Uterus (tissue), 4 donors: ENCODE data around the gene ZNF516. TPM values are rescaled to one million over a fixed set of nuclear protein-coding genes. Genes with fewer than 3 reads are reported as not detected.

Experiments used
- DNase-seq, 2 donors: peaks; one replicate each; pipeline ENCODE4 v3.0.0-alpha.2; 2019 to 2020
- H3K27ac ChIP-seq, 2 donors: fragments of 200-600 bp; sonication (generic); 1 replicate in 1 of 2; 2 replicates in 1 of 2; pipeline ENCODE4 v1.5.1; 2016 to 2018
- H3K27me3 ChIP-seq, 2 donors: fragments of 200-600 bp; sonication (generic); one replicate each; pipeline ENCODE4 v1.5.1; 2018 to 2019; ENCODE audit warnings: control low read depth in 1 of 2
- H3K36me3 ChIP-seq, 2 donors: fragments of 200-600 bp; sonication (generic); one replicate each; pipeline ENCODE4 v1.5.1; 2019; ENCODE audit warnings: control low read depth in 1 of 2
- H3K4me1 ChIP-seq, 2 donors: fragments of 200-600 bp; sonication (generic); one replicate each; pipeline ENCODE4 v1.5.1; 2018 to 2019; ENCODE audit warnings: control low read depth in 1 of 2
- H3K4me3 ChIP-seq, 2 donors: fragments of 200-600 bp; sonication (generic); 1 replicate in 1 of 2; 2 replicates in 1 of 2; pipeline ENCODE4 v1.5.1; 2018 to 2019; ENCODE audit warnings: mild to moderate bottlenecking in 1 of 2
- H3K9me3 ChIP-seq, 2 donors: fragments of 200-600 bp; sonication (generic); one replicate each; pipeline ENCODE4 v1.5.1; 2019; ENCODE audit warnings: control low read depth in 1 of 2
- POLR2A ChIP-seq, 2 donors: fragments of 450-650 bp; IDR thresholded peaks; one replicate each; pipeline ENCODE4 v1.6.1; 2016; ENCODE audit warnings: antibody characterized with exemption in 2 of 2, mild to moderate bottlenecking in 1 of 2, moderate library complexity in 1 of 2
- intact Hi-C: fragments of 100-400 bp; cut with DNase I; formaldehyde crosslinking; loops from one replicate; pipeline ENCODE4 v1.15.1; 2023; ENCODE audit warnings: low total_unique reads
- total RNA-seq, 4 donors: library from RNA; depleted of rRNA in 3 of 4; stranded (reverse); fragments of >200 nt in 3 of 4; gene quantifications; one replicate each; pipeline versions ENCODE4 v1.1.0 to v1.2.4, GENCODE V29; 2014 to 2023
- TF ChIP-seq, protein P1 (sequence below), 4 experiments: fragments of 200-600 bp in 2 of 4; fragments of 450-650 bp in 2 of 4; sonication (generic) in 2 of 4; IDR thresholded peaks; one replicate each; pipeline ENCODE4 v1.5.1; 2016 to 2019; ENCODE audit warnings: antibody characterized with exemption in 4 of 4, mild to moderate bottlenecking in 2 of 4, moderate library complexity in 1 of 4
- donor health status: DM: yes; HTN: yes; CAD: no.

ZNF516 gene
- total RNA-seq, 4 donors from 2014 or later, result 29.4 to 177 (median 65.7) TPM

DNA sequence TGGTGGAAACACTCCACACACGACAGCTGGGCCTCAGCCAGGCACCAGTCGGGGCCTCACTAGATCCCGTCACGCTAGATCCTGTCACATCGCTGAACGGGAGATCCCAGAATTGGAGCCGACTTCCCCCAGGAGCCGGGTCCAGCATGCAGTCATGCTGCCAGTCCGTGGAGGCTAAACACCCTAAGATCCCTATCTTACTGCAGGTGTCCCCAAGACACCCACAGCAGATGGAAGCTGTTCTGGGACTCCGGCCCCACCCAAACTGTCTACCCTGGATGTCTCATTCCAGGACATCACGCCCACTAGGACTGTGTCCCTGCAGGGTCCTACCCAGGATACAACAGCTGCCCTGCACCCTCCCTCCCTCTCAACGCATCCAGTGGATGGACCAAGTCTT, 23.4 kb downstream of the ZNF516 start:
- intact Hi-C loops, result no loop called here
- DNase-seq, result no peak
- Histone ChIP-seq H3K36me3 (no peaks in the 10 kb centered on the region), H3K27ac (no peak overlapping the region), H3K4me3 (no peak overlapping the region), H3K27me3 (no peaks in the 10 kb centered on the region), H3K4me1 (peaks cover 3 to 15% of the 10 kb centered on the region in 2 donors), H3K9me3 (no peaks in the 10 kb centered on the region)
- no peak for TF ChIP-seq POLR2A (IDR thresholded peaks at IDR 0.05)
- TF ChIP-seq, protein P1, sequence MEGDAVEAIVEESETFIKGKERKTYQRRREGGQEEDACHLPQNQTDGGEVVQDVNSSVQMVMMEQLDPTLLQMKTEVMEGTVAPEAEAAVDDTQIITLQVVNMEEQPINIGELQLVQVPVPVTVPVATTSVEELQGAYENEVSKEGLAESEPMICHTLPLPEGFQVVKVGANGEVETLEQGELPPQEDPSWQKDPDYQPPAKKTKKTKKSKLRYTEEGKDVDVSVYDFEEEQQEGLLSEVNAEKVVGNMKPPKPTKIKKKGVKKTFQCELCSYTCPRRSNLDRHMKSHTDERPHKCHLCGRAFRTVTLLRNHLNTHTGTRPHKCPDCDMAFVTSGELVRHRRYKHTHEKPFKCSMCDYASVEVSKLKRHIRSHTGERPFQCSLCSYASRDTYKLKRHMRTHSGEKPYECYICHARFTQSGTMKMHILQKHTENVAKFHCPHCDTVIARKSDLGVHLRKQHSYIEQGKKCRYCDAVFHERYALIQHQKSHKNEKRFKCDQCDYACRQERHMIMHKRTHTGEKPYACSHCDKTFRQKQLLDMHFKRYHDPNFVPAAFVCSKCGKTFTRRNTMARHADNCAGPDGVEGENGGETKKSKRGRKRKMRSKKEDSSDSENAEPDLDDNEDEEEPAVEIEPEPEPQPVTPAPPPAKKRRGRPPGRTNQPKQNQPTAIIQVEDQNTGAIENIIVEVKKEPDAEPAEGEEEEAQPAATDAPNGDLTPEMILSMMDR (IDR thresholded peaks at IDR 0.05), result no peak

DNA sequence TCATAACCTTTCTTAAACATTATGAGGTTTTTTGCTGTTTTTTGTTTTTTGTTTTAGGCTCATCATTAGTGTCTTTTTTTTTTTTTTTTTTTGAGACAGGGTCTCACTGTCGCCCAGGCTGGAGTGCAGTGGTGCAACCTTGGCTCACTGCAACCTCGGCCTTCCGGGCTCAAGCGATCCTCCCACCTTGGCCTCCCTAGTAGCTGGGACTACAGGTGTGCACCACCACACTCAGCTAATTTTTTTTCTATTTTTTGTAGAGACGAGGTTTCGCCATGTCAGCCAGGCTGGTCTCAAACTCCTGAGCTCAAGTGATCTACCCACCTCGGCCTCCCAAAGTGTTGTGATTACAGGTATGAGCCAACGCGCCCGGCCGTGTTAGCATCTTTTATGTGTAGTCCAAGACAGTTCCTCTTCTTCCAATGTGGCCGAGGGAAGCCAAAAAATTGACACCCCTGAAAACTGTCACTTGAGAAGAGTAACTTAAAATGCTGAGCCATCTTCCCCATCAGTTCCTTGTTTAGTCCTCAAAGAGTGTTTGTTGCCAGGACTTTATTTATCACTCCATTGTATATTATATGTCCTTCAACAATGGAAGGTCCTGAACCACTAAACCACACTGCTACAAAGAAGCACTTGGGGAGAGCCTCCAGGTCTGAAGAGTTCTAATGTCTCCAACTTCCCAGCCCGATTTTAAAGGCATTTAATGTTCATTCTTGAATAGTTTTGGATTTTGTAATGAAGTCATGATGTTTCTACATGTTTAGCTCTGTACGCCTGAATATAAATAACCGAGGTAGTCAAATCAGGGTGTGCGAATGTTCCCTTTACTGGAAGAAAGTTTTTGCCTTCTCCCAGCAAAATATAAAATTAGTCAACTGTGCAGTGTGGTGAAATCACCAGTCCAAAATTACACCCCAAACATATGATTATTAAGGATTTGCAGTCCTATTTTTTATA, 26.4 kb downstream of the ZNF516 start:
- H3K4me1 ChIP-seq, result peaks cover 9 to 10% of the 10 kb centered on the region in 2 donors
- TF ChIP-seq, protein P1 (IDR thresholded peaks at IDR 0.05), result no peak
- TF ChIP-seq POLR2A (IDR thresholded peaks at IDR 0.05), result no peak
- intact Hi-C loops, result no loop called here
- DNase-seq, result peak in 1 of 2 donors; percentile 16
- H3K27ac ChIP-seq, result peak overlapping the region in 1 of 2 donors; percentile 62
- H3K9me3 ChIP-seq, result no peaks in the 10 kb centered on the region
- H3K4me3 ChIP-seq, result no peak overlapping the region
- no peaks in the 10 kb centered on the region for H3K27me3 ChIP-seq
- H3K36me3 ChIP-seq, result no peaks in the 10 kb centered on the region

DNA sequence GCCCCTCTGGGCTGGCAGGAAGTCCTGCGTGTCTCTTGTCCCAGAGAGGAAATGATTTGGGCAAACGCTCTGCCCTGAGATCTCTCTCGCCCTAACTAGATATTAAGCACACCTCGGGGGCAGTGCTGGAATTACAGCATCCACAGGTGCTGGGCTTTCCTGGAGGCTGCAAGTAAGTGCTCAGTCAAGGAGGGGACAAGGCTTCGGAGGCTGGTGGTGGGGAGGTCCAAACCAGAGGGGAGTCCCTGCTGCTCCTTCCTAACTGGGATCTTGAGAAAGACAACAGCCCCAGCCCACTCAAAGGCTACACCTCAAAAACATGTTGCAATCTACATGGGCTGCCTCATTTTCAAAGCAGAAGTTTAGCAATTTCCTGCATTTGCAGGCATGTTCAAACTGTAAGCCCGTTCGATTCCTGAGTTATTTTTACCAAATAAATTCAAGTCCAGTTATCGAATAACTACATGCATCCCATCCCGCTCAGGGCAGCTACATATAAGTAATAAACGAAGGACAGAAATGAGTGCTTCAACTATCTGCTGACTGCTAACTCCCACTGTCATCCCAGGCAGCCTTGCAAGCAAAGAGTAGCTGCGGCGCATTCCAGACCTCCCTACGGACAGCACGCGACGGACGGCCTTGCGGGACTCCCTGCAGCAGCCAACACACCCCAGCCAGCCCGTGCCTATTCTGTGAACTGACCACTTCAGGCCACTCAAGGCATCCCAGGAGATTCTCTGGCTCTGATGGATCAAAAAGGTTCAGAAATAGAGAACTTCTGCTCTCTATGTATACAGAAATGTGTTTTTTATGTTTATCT, 27.5 kb downstream of the ZNF516 start:
- peaks cover 8 to 9% of the 10 kb centered on the region in 2 donors for H3K4me1 ChIP-seq
- intact Hi-C loops, result no loop called here
- no peaks in the 10 kb centered on the region for H3K27me3 ChIP-seq
- H3K9me3 ChIP-seq, result no peaks in the 10 kb centered on the region
- TF ChIP-seq, protein P1 (IDR thresholded peaks at IDR 0.05), result no peak
- no peak for TF ChIP-seq POLR2A (IDR thresholded peaks at IDR 0.05)
- peak overlapping the region; percentile 52 to 62 for H3K27ac ChIP-seq
- DNase-seq, result peak in 1 of 2 donors; percentile 23
- peak overlapping the region in 1 of 2 donors; percentile 13 for H3K4me3 ChIP-seq
- H3K36me3 ChIP-seq, result no peaks in the 10 kb centered on the region

DNA sequence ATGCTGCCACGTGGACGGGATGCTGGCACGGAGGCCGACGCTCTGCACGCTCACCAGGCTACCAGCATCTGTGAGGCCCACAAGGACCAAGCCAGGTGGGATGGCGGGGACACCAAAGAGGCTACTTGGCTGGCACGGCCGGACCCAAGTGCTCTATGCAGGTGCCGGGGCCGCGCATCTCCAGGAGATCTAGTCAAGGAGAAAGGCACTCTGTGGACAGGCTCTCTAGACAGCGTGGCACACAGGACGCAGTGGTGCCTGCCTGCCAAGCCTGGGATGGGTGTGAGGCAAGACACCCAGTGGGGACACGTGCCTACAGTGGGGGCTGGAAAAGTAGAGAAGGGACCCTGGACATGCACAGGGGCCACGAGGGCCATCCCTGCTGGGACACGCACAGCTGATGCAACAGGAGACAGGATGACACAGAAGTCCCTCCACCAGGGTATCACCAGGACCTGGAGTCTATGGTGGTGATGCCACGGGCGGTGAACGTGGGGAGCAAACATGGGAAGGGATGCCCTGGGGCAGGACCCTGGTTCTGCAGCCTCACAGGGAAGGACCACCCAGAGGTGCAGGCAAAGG, 28.5 kb downstream of the ZNF516 start:
- H3K4me1 ChIP-seq, result peaks cover 5 to 9% of the 10 kb centered on the region in 2 donors

More for the DNA sequence above, 28.5 kb downstream of the ZNF516 start:
- H3K27me3 ChIP-seq, result no peaks in the 10 kb centered on the region
- intact Hi-C loops, result no loop called here
- H3K4me3 ChIP-seq, result no peak overlapping the region
- H3K9me3 ChIP-seq, result no peaks in the 10 kb centered on the region
- peak in 1 of 2 donors; percentile 21 for DNase-seq
- peak overlapping the region; percentile 55 to 64 for H3K27ac ChIP-seq
- TF ChIP-seq, protein P1 (IDR thresholded peaks at IDR 0.05), result no peak
- TF ChIP-seq POLR2A (IDR thresholded peaks at IDR 0.05), result no peak
- no peaks in the 10 kb centered on the region for H3K36me3 ChIP-seq
